Aorta (tissue), 5 donors: ENCODE results near the gene TP63. TPM values are rescaled to one million over a fixed set of nuclear protein-coding genes. Genes with fewer than 3 reads are reported as not detected.

Experiments used
- ATAC-seq: fragments of 200-7000 bp; cut with Tn5 transposase; one replicate; pipeline ENCODE4 v1.9.1; 2022; ENCODE audit warnings: moderate library complexity; ENCODE audit not compliant: low FRiP score
- DNase-seq, 2 donors: peaks; one replicate each; pipeline ENCODE4 v3.0.0-alpha.2; 2020
- H3K27ac ChIP-seq, 2 donors: one replicate each; pipeline ENCODE4 v1.5.1; 2013; ENCODE audit warnings: low read length in 2 of 2, mild to moderate bottlenecking in 2 of 2, moderate library complexity in 2 of 2, control low read depth in 1 of 2, inconsistent platforms in 1 of 2, low read depth in 1 of 2
- H3K27me3 ChIP-seq, 2 donors: one replicate each; pipeline ENCODE4 v1.6.1; 2013; ENCODE audit warnings: control low read depth in 1 of 2, low read length in 1 of 2, mild to moderate bottlenecking in 1 of 2, moderate library complexity in 1 of 2; ENCODE audit not compliant: insufficient read depth in 2 of 2, control insufficient read depth in 1 of 2
- H3K36me3 ChIP-seq, 2 donors: one replicate each; pipeline ENCODE4 v1.6.1; 2013; ENCODE audit warnings: control low read depth in 1 of 2, low read length in 1 of 2, mild to moderate bottlenecking in 1 of 2; ENCODE audit not compliant: insufficient read depth in 2 of 2, control insufficient read depth in 1 of 2
- H3K4me1 ChIP-seq, 2 donors: one replicate each; pipeline ENCODE4 v1.6.1; 2013; ENCODE audit warnings: low read length in 2 of 2, control low read depth in 1 of 2, mild to moderate bottlenecking in 1 of 2, moderate library complexity in 1 of 2; ENCODE audit not compliant: insufficient read depth in 2 of 2, control insufficient read depth in 1 of 2
- H3K4me3 ChIP-seq, 2 donors: one replicate each; pipeline ENCODE4 v1.5.1; 2013; ENCODE audit warnings: low read length in 2 of 2, control low read depth in 1 of 2, mild to moderate bottlenecking in 1 of 2
- H3K9me3 ChIP-seq: one replicate; pipeline ENCODE4 v1.6.1; 2013; ENCODE audit warnings: mild to moderate bottlenecking, low read length; ENCODE audit not compliant: control insufficient read depth
- WGBS, 2 donors: extraction: QIAGEN DNeasy Blood & Tissue Kit; methylation state at CpG; one replicate each; pipeline ENCODE4 v1.1.7; 2013; 5-methylcytosine and 5-hydroxymethylcytosine counted together
- intact Hi-C, 2 donors: fragments of 100-400 bp; cut with DNase I; formaldehyde crosslinking; loops; one replicate each; pipeline versions ENCODE4 v1.14.2 to v1.15.0; 2022
- polyA plus RNA-seq, 2 donors: library from polyadenylated mRNA; stranded (reverse); fragments of 200-250 nt; gene quantifications; one replicate each; pipeline ENCODE4 v1.2.3, GENCODE V29; 2013
- total RNA-seq, 2 donors: library from RNA; stranded (reverse); fragmentation: NEBNext Ultra II Directional; extraction: Animal tissue kit (Norgen Biotek cat#: 25700); gene quantifications; one replicate each; pipeline ENCODE4 v1.2.1, GENCODE V29; 2021
- donor health status: healthy with polysubstance abuse.
- donor health status: Bipolar disorder and iron deficiency.
- donor health status: DM: no; HTN: no; CAD: no.
- donor health status: DM: no; HTN: no; CAD: no.
- donor health status: DM: yes; HTN: yes; CAD: no.

TP63 gene
- total and polyA plus RNA-seq, 4 donors: 0.03 to 0.72 (median 0.34) TPM

- no peak overlapping the region for H3K4me3 ChIP-seq
- no peaks in the 10 kb centered on the region for H3K36me3 ChIP-seq
- no peak overlapping the region for H3K27ac ChIP-seq
- H3K9me3 ChIP-seq: no peaks in the 10 kb centered on the region
- H3K4me1 ChIP-seq: no peaks in the 10 kb centered on the region
- DNase-seq (no peak), ATAC-seq (no peak)
- intact Hi-C loops: no loop called here
- H3K27me3 ChIP-seq: no peaks in the 10 kb centered on the region
- 93 to 95% methylated on average over 5 of the region's 5 CpGs for WGBS, 2 donors
Measured at GRCh38 chr3:189720736-189721417, 89.7 kb downstream of the TP63 start.

GRCh38 chr3:189721873-189722665 lies 90.9 kb downstream of the TP63 start:
- intact Hi-C loops: no loop called here
- 79 to 81% methylated on average over 8 of the region's 8 CpGs for WGBS, 2 donors
- DNase-seq: no peak
- no peak overlapping the region for H3K27ac ChIP-seq
- no peaks in the 10 kb centered on the region for H3K27me3 ChIP-seq
- no peaks in the 10 kb centered on the region for H3K9me3 ChIP-seq
- H3K4me1 ChIP-seq: no peaks in the 10 kb centered on the region
- no peak overlapping the region for H3K4me3 ChIP-seq
- ATAC-seq: no peak
- H3K36me3 ChIP-seq: no peaks in the 10 kb centered on the region

- H3K27ac ChIP-seq: no peak overlapping the region
- ATAC-seq (no peak), DNase-seq (no peak)
- H3K4me3 ChIP-seq: no peak overlapping the region
- no peaks in the 10 kb centered on the region for H3K4me1 ChIP-seq
- H3K27me3 ChIP-seq: no peaks in the 10 kb centered on the region
- H3K36me3 ChIP-seq: no peaks in the 10 kb centered on the region
- 61 to 64% methylated on average over 4 of the region's 4 CpGs for WGBS, 2 donors
- H3K9me3 ChIP-seq: no peaks in the 10 kb centered on the region
- intact Hi-C loops: no loop called here
Measured at GRCh38 chr3:189724356-189724755, 93.2 kb downstream of the TP63 start.

GRCh38 chr3:189726277-189726676 lies 95.1 kb downstream of the TP63 start:
- H3K4me1 ChIP-seq: no peaks in the 10 kb centered on the region
- ATAC-seq (no peak), DNase-seq (no peak)
- WGBS, 2 donors: 87 to 89% methylated on average over 2 of the region's 2 CpGs
- no peaks in the 10 kb centered on the region for H3K36me3 ChIP-seq
- no peak overlapping the region for H3K4me3 ChIP-seq
- no peaks in the 10 kb centered on the region for H3K9me3 ChIP-seq
- H3K27ac ChIP-seq: no peak overlapping the region
- intact Hi-C loops: no loop called here
- H3K27me3 ChIP-seq: no peaks in the 10 kb centered on the region

GRCh38 chr3:189727158-189727557 lies 96.0 kb downstream of the TP63 start:
- intact Hi-C loops: no loop called here
- WGBS, 2 donors: 97 to 100% methylated on average over 1 of the region's 1 CpG
- ATAC-seq: no peak
- DNase-seq: no peak
- Histone ChIP-seq H3K27ac (no peak overlapping the region), H3K36me3 (no peaks in the 10 kb centered on the region), H3K4me3 (no peak overlapping the region), H3K9me3 (no peaks in the 10 kb centered on the region), H3K27me3 (no peaks in the 10 kb centered on the region), H3K4me1 (no peaks in the 10 kb centered on the region)

- intact Hi-C loops: no loop called here
- DNase-seq (no peak), ATAC-seq (no peak)
- Histone ChIP-seq H3K36me3 (no peaks in the 10 kb centered on the region), H3K9me3 (no peaks in the 10 kb centered on the region), H3K27me3 (no peaks in the 10 kb centered on the region), H3K27ac (no peak overlapping the region), H3K4me1 (no peaks in the 10 kb centered on the region), H3K4me3 (no peak overlapping the region)
- 81 to 85% methylated on average over 4 of the region's 4 CpGs for WGBS, 2 donors
Measured at GRCh38 chr3:189727898-189728297, 96.7 kb downstream of the TP63 start.

- H3K27ac ChIP-seq: no peak overlapping the region
- WGBS, 2 donors: 78 to 84% methylated on average over 1 of the region's 1 CpG
- no peaks in the 10 kb centered on the region for H3K4me1 ChIP-seq
- H3K36me3 ChIP-seq: no peaks in the 10 kb centered on the region
- no peaks in the 10 kb centered on the region for H3K9me3 ChIP-seq
- no peak overlapping the region for H3K4me3 ChIP-seq
- intact Hi-C loops: no loop called here
- DNase-seq (no peak), ATAC-seq (no peak)
- H3K27me3 ChIP-seq: no peaks in the 10 kb centered on the region
Measured at GRCh38 chr3:189728915-189729314, 97.7 kb downstream of the TP63 start.

GRCh38 chr3:189734061-189734460 lies 102.9 kb downstream of the TP63 start:
- Histone ChIP-seq H3K36me3 (no peaks in the 10 kb centered on the region), H3K4me3 (no peak overlapping the region), H3K4me1 (no peaks in the 10 kb centered on the region), H3K27ac (no peak overlapping the region), H3K27me3 (no peaks in the 10 kb centered on the region), H3K9me3 (no peaks in the 10 kb centered on the region)
- DNase-seq (no peak), ATAC-seq (no peak)
- intact Hi-C loops: no loop called here
- WGBS, 2 donors: 64 to 87% methylated on average over 6 of the region's 6 CpGs

- intact Hi-C loops: no loop called here
- no peak for DNase-seq
- no peaks in the 10 kb centered on the region for H3K36me3 ChIP-seq
Measured at GRCh38 chr3:189735913-189736312, 104.7 kb downstream of the TP63 start.

More at GRCh38 chr3:189735913-189736312, 104.7 kb downstream of the TP63 start:
- Histone ChIP-seq H3K27ac (no peak overlapping the region), H3K4me3 (no peak overlapping the region), H3K4me1 (no peaks in the 10 kb centered on the region), H3K9me3 (no peaks in the 10 kb centered on the region), H3K27me3 (no peaks in the 10 kb centered on the region)
- ATAC-seq: no peak
